Gastrocnemius medialis (tissue), 4 donors: ENCODE data around the gene MKNK1. TPM values are rescaled to one million over a fixed set of nuclear protein-coding genes. Genes with fewer than 3 reads are reported as not detected.
A peak's percentile ranks its signal among the peaks of the same experiment; 100 is the strongest.

Experiments
- ATAC-seq, 2 donors: fragments of 150-250 bp; one replicate each; pipeline ENCODE4 v1.9.1; 2016
- DNase-seq, 2 donors: peaks; one replicate each; pipeline ENCODE4 v3.0.0-alpha.2; 2019
- H3K27ac ChIP-seq, 4 donors: fragments of 200-600 bp; sonication (generic); 1 replicate in 1 of 4; 2 replicates in 3 of 4; pipeline ENCODE4 v1.5.1; 2016 to 2018; ENCODE audit warnings: mild to moderate bottlenecking in 2 of 4, moderate library complexity in 1 of 4
- H3K27me3 ChIP-seq, 3 donors: fragments of 200-600 bp; sonication (generic) in 2 of 3; 1 replicate in 1 of 3; 2 replicates in 2 of 3; pipeline versions ENCODE4 v1.5.1 to v1.6.0; 2016 to 2019; ENCODE audit warnings: mild to moderate bottlenecking in 1 of 3, moderate library complexity in 1 of 3
- H3K36me3 ChIP-seq, 2 donors: fragments of 200-600 bp; sonication (generic) in 1 of 2; one replicate each; pipeline ENCODE4 v1.5.1; 2017 to 2018
- H3K4me1 ChIP-seq, 2 donors: fragments of 200-600 bp; sonication (generic) in 1 of 2; one replicate each; pipeline ENCODE4 v1.5.1; 2016 to 2017; ENCODE audit warnings: mild to moderate bottlenecking in 2 of 2
- H3K4me3 ChIP-seq, 4 donors: fragments of 200-600 bp; sonication (generic) in 3 of 4; 1 replicate in 1 of 4; 2 replicates in 3 of 4; pipeline ENCODE4 v1.5.1; 2016 to 2019; ENCODE audit warnings: mild to moderate bottlenecking in 2 of 4
- H3K9me3 ChIP-seq, 3 donors: fragments of 200-600 bp; sonication (generic) in 2 of 3; 1 replicate in 1 of 3; 2 replicates in 2 of 3; pipeline ENCODE4 v1.5.1; 2016 to 2019
- CTCF ChIP-seq, 5 experiments: fragments of 450-650 bp in 3 of 5; fragments of 200-600 bp in 2 of 5; sonication (generic) in 2 of 5; IDR thresholded peaks in 4 of 5; conservative IDR thresholded peaks in 1 of 5; 1 replicate in 4 of 5; 2 replicates in 1 of 5; pipeline ENCODE4 v1.5.1; 2016 to 2019; ENCODE audit warnings: antibody characterized with exemption in 5 of 5, mild to moderate bottlenecking in 3 of 5, moderate library complexity in 3 of 5
- POLR2A ChIP-seq, 2 donors: fragments of 450-650 bp; IDR thresholded peaks; one replicate each; pipeline ENCODE4 v1.6.1; 2017; ENCODE audit warnings: antibody characterized with exemption in 2 of 2, mild to moderate bottlenecking in 2 of 2, moderate library complexity in 2 of 2
- in situ Hi-C, 4 donors: fragments of 200-750 bp; cut with MboI; loops; one replicate each; pipeline versions ENCODE4 v1.15.0 to v1.8.0; 2017; ENCODE audit warnings: low sequenced_read_pairs in 4 of 4
- intact Hi-C: fragments of 100-400 bp; cut with DNase I; formaldehyde crosslinking; loops from one replicate; pipeline ENCODE4 v1.15.1; 2023; ENCODE audit warnings: low total_unique reads
- total RNA-seq, 4 donors: library from RNA; depleted of rRNA; stranded (reverse); fragments of >200 nt; gene quantifications; one replicate each; pipeline versions ENCODE4 v1.1.0 to v1.2.3, GENCODE V29; 2016

Gene MKNK1
- total RNA-seq, 4 donors from 2014 or later, result 23.7 to 63.5 (median 43.4) TPM

DNA sequence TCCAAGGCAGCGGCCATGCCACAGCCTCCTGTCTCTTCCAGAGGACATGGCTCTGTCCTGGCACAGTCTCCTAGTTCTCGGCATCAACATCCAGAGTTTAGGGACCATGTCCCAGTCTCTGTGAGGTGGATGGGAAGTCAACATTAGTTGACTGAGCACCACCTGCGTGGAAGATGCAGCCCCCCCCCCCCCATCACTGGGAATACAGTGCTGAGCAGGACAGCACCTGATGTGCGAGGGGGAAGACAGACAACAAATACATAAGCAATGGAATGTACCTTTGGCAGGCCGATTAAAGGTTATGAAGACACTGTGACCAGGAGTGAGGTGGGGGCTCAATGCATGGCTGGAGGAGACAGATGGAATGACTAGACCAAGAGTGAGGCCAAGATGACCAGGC lies 79.2 kb downstream of the MKNK1 start:
- no peaks in the 10 kb centered on the region for H3K36me3 ChIP-seq
- H3K9me3 ChIP-seq, result no peaks in the 10 kb centered on the region
- in situ Hi-C loops, result loop anchor here (5.0 to 25.0 kb wide), 4 partner anchors 50 to 88 kb away; no protein-coding TSS in a partner anchor
- intact Hi-C loops, result no loop called here
- H3K27me3 ChIP-seq, result no peaks in the 10 kb centered on the region
- DNase-seq, result no peak
- H3K4me1 ChIP-seq, result no peaks in the 10 kb centered on the region
- no peak for TF ChIP-seq POLR2A (IDR thresholded peaks at IDR 0.05)
- no peak for TF ChIP-seq CTCF (IDR thresholded peaks at IDR 0.05 in 4 of 5, conservative IDR thresholded peaks at IDR 0.05 in 1 of 5)
- H3K27ac ChIP-seq, result no peak overlapping the region
- H3K4me3 ChIP-seq, result no peak overlapping the region
- no peak for ATAC-seq

- in situ Hi-C loops, result loop anchor here in 2 of 4 donors (10.0 kb wide), 2 partner anchors 49 to 79 kb away; no protein-coding TSS in a partner anchor
- TF ChIP-seq CTCF (IDR thresholded peaks at IDR 0.05 in 4 of 5, conservative IDR thresholded peaks at IDR 0.05 in 1 of 5), result no peak
- TF ChIP-seq POLR2A (IDR thresholded peaks at IDR 0.05), result no peak
- H3K36me3 ChIP-seq, result no peaks in the 10 kb centered on the region
- no peaks in the 10 kb centered on the region for H3K4me1 ChIP-seq
- no peak for ATAC-seq
- no peak for DNase-seq
- no peaks in the 10 kb centered on the region for H3K9me3 ChIP-seq
- intact Hi-C loops, result no loop called here
- no peaks in the 10 kb centered on the region for H3K27me3 ChIP-seq
- no peak overlapping the region for H3K4me3 ChIP-seq
- no peak overlapping the region for H3K27ac ChIP-seq
Observed at GRCh38 chr1:46523496-46524353, 80.3 kb downstream of the MKNK1 start.

- no peak overlapping the region for H3K4me3 ChIP-seq
- intact Hi-C loops (no loop called here), in situ Hi-C loops (loop anchor here in 2 of 4 donors (10.0 kb wide), 2 partner anchors 48 to 78 kb away; no protein-coding TSS in a partner anchor)
- H3K27me3 ChIP-seq, result no peaks in the 10 kb centered on the region
- no peaks in the 10 kb centered on the region for H3K36me3 ChIP-seq
- no peaks in the 10 kb centered on the region for H3K9me3 ChIP-seq
- no peak overlapping the region for H3K27ac ChIP-seq
- DNase-seq (no peak), ATAC-seq (no peak)
- TF ChIP-seq POLR2A (IDR thresholded peaks at IDR 0.05) (no peak), CTCF (IDR thresholded peaks at IDR 0.05 in 4 of 5, conservative IDR thresholded peaks at IDR 0.05 in 1 of 5) (no peak)
- no peaks in the 10 kb centered on the region for H3K4me1 ChIP-seq
Observed at GRCh38 chr1:46522969-46523320, 81.1 kb downstream of the MKNK1 start.

DNA sequence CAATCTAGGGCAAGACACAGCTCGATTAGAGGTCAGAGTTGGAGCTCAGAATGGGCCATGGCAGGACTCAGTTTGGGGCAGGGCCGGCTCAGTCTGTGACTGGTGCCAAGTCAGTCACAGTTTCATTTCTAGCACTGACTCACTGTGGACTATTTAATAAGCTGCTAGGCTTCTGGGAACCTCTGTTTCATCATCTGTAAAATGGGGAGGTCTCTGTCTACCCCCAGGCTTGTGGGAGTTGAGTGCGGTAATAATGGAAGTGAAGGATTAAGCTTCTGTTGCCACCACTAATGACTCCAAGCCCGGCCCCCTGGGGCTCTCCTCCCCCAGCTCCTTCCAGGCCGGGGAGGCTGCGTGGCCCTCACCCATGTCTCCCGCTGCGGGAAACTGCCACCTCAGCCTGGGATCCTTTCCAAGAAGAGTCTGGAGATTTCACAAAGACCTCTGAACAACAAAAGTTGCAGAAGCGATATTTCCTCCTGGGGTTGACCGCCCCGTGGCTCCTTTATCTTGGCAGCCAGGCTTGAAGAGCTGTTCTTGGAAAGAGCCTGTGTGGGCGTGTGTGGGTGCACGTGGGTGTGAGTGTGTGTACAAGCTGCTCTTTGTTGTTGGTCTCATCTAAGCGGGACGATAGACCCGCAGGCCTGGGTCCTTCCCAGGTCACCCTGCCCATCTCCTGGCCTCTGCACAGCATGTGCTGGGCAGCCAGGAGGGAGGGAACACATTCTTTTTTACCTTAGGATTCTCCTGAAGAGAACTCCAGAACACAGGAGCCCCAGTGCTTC lies 81.7 kb downstream of the MKNK1 start:
- Histone ChIP-seq H3K36me3 (no peaks in the 10 kb centered on the region), H3K9me3 (no peaks in the 10 kb centered on the region), H3K27me3 (peaks cover 0 to under 1% (median 0%) of the 10 kb centered on the region in 3 donors), H3K27ac (no peak overlapping the region), H3K4me3 (no peak overlapping the region), H3K4me1 (no peaks in the 10 kb centered on the region)
- in situ Hi-C loops, result loop anchor here in 2 of 4 donors (10.0 kb wide), 2 partner anchors 48 to 78 kb away; no protein-coding TSS in a partner anchor
- no peak for TF ChIP-seq CTCF (IDR thresholded peaks at IDR 0.05 in 4 of 5, conservative IDR thresholded peaks at IDR 0.05 in 1 of 5)
- no peak for TF ChIP-seq POLR2A (IDR thresholded peaks at IDR 0.05)
- DNase-seq (peak in 1 of 2 donors; percentile 25), ATAC-seq (peak in 1 of 2 donors; percentile 28)
- intact Hi-C loops, result no loop called here
